ENCODE measurements around the gene NOS1AP. TPM values are rescaled to one million over a fixed set of nuclear protein-coding genes. Genes with fewer than 3 reads are reported as not detected.

NOS1AP gene
- total RNA-seq, 1 donor from 2014 or later: 4.5 TPM

- Mint-ChIP-seq H3K36me3 (ENCODE audit: low read depth) (no peaks in the 10 kb centered on the region), H3K4me1 (ENCODE audit: low read depth) (peaks cover 28% of the 10 kb centered on the region), H3K27me3 (ENCODE audit: low read depth) (no peaks in the 10 kb centered on the region), H3K27ac (ENCODE audit: unreplicated experiment) (no peak overlapping the region), H3K4me3 (ENCODE audit: unreplicated experiment) (no peak overlapping the region), H3K9me3 (ENCODE audit: low read depth) (no peaks in the 10 kb centered on the region)
- no peak for TF ChIP-seq CTCF (IDR thresholded peaks at IDR 0.05)
- DNase-seq (ENCODE audit: low spot score): no peak
These were observed 135.3 kb downstream of the NOS1AP start for GRCh38 chr1:162204823-162205155.

- no peak for TF ChIP-seq CTCF (IDR thresholded peaks at IDR 0.05)
- no peak overlapping the region for H3K4me3 Mint-ChIP-seq (ENCODE audit: unreplicated experiment)
- DNase-seq (ENCODE audit: low spot score): no peak
- H3K27me3 Mint-ChIP-seq (ENCODE audit: low read depth): no peaks in the 10 kb centered on the region
- no peak overlapping the region for H3K27ac Mint-ChIP-seq (ENCODE audit: unreplicated experiment)
- no peaks in the 10 kb centered on the region for H3K36me3 Mint-ChIP-seq (ENCODE audit: low read depth)
- H3K9me3 Mint-ChIP-seq (ENCODE audit: low read depth): no peaks in the 10 kb centered on the region
- peaks cover 34% of the 10 kb centered on the region for H3K4me1 Mint-ChIP-seq (ENCODE audit: low read depth)
These were observed 136.8 kb downstream of the NOS1AP start for GRCh38 chr1:162206300-162206699.

- Mint-ChIP-seq H3K36me3 (ENCODE audit: low read depth) (peaks cover 2% of the 10 kb centered on the region), H3K27ac (ENCODE audit: unreplicated experiment) (no peak overlapping the region), H3K9me3 (ENCODE audit: low read depth) (no peaks in the 10 kb centered on the region), H3K4me3 (ENCODE audit: unreplicated experiment) (no peak overlapping the region), H3K4me1 (ENCODE audit: low read depth) (peaks cover 39% of the 10 kb centered on the region), H3K27me3 (ENCODE audit: low read depth) (no peaks in the 10 kb centered on the region)
- no peak for DNase-seq (ENCODE audit: low spot score)
- no peak for TF ChIP-seq CTCF (IDR thresholded peaks at IDR 0.05)
These were observed 137.5 kb downstream of the NOS1AP start for GRCh38 chr1:162206749-162207635.

GRCh38 chr1:162207862-162208261, 138.4 kb downstream of the NOS1AP start:
- no peak overlapping the region for H3K4me3 Mint-ChIP-seq (ENCODE audit: unreplicated experiment)
- TF ChIP-seq CTCF (IDR thresholded peaks at IDR 0.05): no peak
- H3K36me3 Mint-ChIP-seq (ENCODE audit: low read depth): peaks cover 2% of the 10 kb centered on the region
- H3K4me1 Mint-ChIP-seq (ENCODE audit: low read depth): peaks cover 42% of the 10 kb centered on the region
- no peaks in the 10 kb centered on the region for H3K27me3 Mint-ChIP-seq (ENCODE audit: low read depth)
- H3K9me3 Mint-ChIP-seq (ENCODE audit: low read depth): no peaks in the 10 kb centered on the region
- DNase-seq (ENCODE audit: low spot score): no peak
- H3K27ac Mint-ChIP-seq (ENCODE audit: unreplicated experiment): no peak overlapping the region

GRCh38 chr1:162210196-162210595, 140.7 kb downstream of the NOS1AP start:
- no peak overlapping the region for H3K4me3 Mint-ChIP-seq (ENCODE audit: unreplicated experiment)
- H3K27ac Mint-ChIP-seq (ENCODE audit: unreplicated experiment): peak overlapping the region; percentile 62
- peaks cover 62% of the 10 kb centered on the region for H3K4me1 Mint-ChIP-seq (ENCODE audit: low read depth)
- no peaks in the 10 kb centered on the region for H3K27me3 Mint-ChIP-seq (ENCODE audit: low read depth)
- TF ChIP-seq CTCF (IDR thresholded peaks at IDR 0.05): no peak
- no peaks in the 10 kb centered on the region for H3K9me3 Mint-ChIP-seq (ENCODE audit: low read depth)
- no peak for DNase-seq (ENCODE audit: low spot score)
- H3K36me3 Mint-ChIP-seq (ENCODE audit: low read depth): peaks cover 2% of the 10 kb centered on the region
